ENCODE measurements around the gene TMEM119.

TMEM119 gene

DNA sequence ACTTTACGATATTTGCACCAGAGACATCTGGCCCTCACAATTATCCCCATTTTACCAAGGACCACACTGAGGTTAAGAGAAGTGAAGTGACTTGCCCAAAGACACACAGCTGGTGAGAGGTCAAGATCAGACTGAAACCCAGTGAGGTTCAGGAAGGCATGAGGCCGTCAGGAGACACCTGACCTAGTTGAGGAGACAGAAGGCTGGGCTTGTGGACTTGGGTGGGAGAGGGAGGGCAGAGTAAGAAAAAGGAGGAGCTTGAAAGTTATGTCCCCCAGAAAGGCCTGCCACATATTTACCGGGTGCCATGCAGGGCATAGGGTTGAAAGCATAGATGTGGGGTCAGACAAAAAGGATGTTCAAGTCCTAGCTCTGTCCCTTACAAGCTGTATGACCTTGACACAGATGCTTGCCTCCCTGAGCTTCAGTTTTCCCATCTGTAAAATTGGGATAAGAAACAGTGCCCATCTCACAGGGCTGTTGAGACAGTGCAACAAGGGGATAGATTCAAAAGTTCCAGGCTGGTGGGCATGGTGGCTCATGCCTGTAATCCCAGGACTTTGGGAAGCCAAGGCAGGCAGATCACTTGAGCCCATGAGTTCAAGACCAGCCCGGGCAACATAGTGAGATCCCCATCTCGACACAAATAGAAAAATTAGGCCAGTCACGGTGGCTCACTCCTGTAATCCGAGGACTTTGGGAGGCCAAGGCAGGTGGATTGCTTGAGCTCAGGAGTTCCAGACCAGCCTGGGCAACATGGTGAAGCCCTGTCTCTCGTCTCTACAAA lies 29.4 kb upstream of the TMEM119 start:
- DNase-seq (ENCODE audit: low spot score): no peak
- no peak overlapping the region for H4K91ac ChIP-seq (ENCODE audit: low read depth, low read length, poor library complexity)

DNA sequence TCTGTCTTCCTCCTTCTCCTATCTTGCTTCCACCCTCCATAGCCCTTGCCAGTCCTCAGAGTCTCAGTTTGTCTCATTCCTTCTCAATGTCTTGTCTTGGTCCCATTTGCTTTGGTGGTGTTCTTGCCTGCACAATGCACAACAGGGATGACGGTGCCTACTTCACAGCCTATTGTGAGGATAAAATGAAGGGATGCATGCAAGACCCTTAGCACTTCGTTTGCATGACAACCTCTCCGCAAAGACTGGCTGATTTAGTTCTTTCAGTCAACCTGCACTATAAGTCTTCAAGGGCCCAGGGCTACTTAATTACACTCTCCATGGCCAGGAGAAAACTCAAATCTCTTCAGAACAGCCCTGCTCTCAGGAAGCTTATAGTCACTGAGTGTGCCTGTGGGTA lies 27.3 kb upstream of the TMEM119 start:
- Histone ChIP-seq H2AFZ (ENCODE audit: low read length) (no peak overlapping the region), H2BK5ac (ENCODE audit: low read length) (no peak overlapping the region), H2BK12ac (ENCODE audit: low read length) (no peak overlapping the region), H2AK5ac (ENCODE audit: low read depth, low read length) (no peak overlapping the region), H3K4me2 (ENCODE audit: insufficient read depth, low read length, poor library complexity, severe bottlenecking) (no peak overlapping the region), H3K27ac (replicated peaks; ENCODE audit: low read length) (no peak overlapping the region), H3K14ac (ENCODE audit: low read length) (no peak overlapping the region), H3K4me1 (ENCODE audit: control insufficient read depth in 2 of 2, insufficient read depth in 1 of 2, low read depth in 1 of 2, low read length in 2 of 2) (peaks cover 17 to 36% of the 10 kb centered on the region in 2 donors), H3K4me3 (ENCODE audit: low read length in 2 of 2) (no peak overlapping the region), H3K4ac (ENCODE audit: low read length) (no peak overlapping the region), H2BK120ac (ENCODE audit: low read depth, low read length) (no peak overlapping the region), H3K9me3 (replicated peaks in 1 of 2; ENCODE audit: control insufficient read depth in 2 of 2, insufficient read depth in 1 of 2, low read depth in 1 of 2, low read length in 2 of 2) (no peaks in the 10 kb centered on the region), H3K27me3 (ENCODE audit: control insufficient read depth in 3 of 3, insufficient read depth in 3 of 3, low read depth in 1 of 3, low read length in 3 of 3) (no peaks in the 10 kb centered on the region), H4K91ac (ENCODE audit: low read depth, low read length, poor library complexity) (no peak overlapping the region), H3K9ac (ENCODE audit: low read depth, low read length, poor library complexity) (no peak overlapping the region), H4K8ac (ENCODE audit: low read depth, low read length) (no peak overlapping the region), H3K36me3 (replicated peaks in 1 of 2; ENCODE audit: control insufficient read depth in 2 of 2, insufficient read depth in 2 of 2, low read length in 2 of 2) (no peaks in the 10 kb centered on the region), H3K23ac (ENCODE audit: low read depth, low read length, poor library complexity) (no peak overlapping the region), H3K79me1 (ENCODE audit: low read depth, low read length) (no peaks in the 10 kb centered on the region), H2BK15ac (ENCODE audit: low read length) (no peak overlapping the region), H3K18ac (ENCODE audit: low read length) (no peak overlapping the region)
- no CpG with 5 or more reads among the region's 3 CpGs for WGBS, 2 donors (ENCODE audit: extremely low coverage in 2 of 2, insufficient read length in 2 of 2, insufficient replicate concordance in 1 of 2)
- no peak for DNase-seq (ENCODE audit: low spot score)

More for the DNA sequence above, 29.4 kb upstream of the TMEM119 start:
- H4K8ac ChIP-seq (ENCODE audit: low read depth, low read length): no peak overlapping the region
- no peak overlapping the region for H3K27ac ChIP-seq (replicated peaks; ENCODE audit: low read length)
- H3K9me3 ChIP-seq (replicated peaks in 1 of 2; ENCODE audit: control insufficient read depth in 2 of 2, insufficient read depth in 1 of 2, low read depth in 1 of 2, low read length in 2 of 2): no peaks in the 10 kb centered on the region
- H2AK5ac ChIP-seq (ENCODE audit: low read depth, low read length): no peak overlapping the region
- no peak overlapping the region for H3K4ac ChIP-seq (ENCODE audit: low read length)
- no peak overlapping the region for H3K9ac ChIP-seq (ENCODE audit: low read depth, low read length, poor library complexity)
- H3K4me2 ChIP-seq (ENCODE audit: insufficient read depth, low read length, poor library complexity, severe bottlenecking): no peak overlapping the region
- H2BK5ac ChIP-seq (ENCODE audit: low read length): no peak overlapping the region
- peaks cover 16 to 35% of the 10 kb centered on the region in 2 donors for H3K4me1 ChIP-seq (ENCODE audit: control insufficient read depth in 2 of 2, insufficient read depth in 1 of 2, low read depth in 1 of 2, low read length in 2 of 2)
- no peak overlapping the region for H2BK15ac ChIP-seq (ENCODE audit: low read length)
- H3K36me3 ChIP-seq (replicated peaks in 1 of 2; ENCODE audit: control insufficient read depth in 2 of 2, insufficient read depth in 2 of 2, low read length in 2 of 2): no peaks in the 10 kb centered on the region
- WGBS, 2 donors (ENCODE audit: extremely low coverage in 2 of 2, insufficient read length in 2 of 2, insufficient replicate concordance in 1 of 2): no CpG with 5 or more reads among the region's 8 CpGs
- no peak overlapping the region for H3K18ac ChIP-seq (ENCODE audit: low read length)
- H2AFZ ChIP-seq (ENCODE audit: low read length): no peak overlapping the region
- H2BK12ac ChIP-seq (ENCODE audit: low read length): no peak overlapping the region
- H3K23ac ChIP-seq (ENCODE audit: low read depth, low read length, poor library complexity): no peak overlapping the region
- no peak overlapping the region for H3K4me3 ChIP-seq (ENCODE audit: low read length in 2 of 2)
- H3K79me1 ChIP-seq (ENCODE audit: low read depth, low read length): no peaks in the 10 kb centered on the region
- H3K14ac ChIP-seq (ENCODE audit: low read length): no peak overlapping the region
- no peak overlapping the region for H2BK120ac ChIP-seq (ENCODE audit: low read depth, low read length)
- H3K27me3 ChIP-seq (ENCODE audit: control insufficient read depth in 3 of 3, insufficient read depth in 3 of 3, low read depth in 1 of 3, low read length in 3 of 3): no peaks in the 10 kb centered on the region

DNA sequence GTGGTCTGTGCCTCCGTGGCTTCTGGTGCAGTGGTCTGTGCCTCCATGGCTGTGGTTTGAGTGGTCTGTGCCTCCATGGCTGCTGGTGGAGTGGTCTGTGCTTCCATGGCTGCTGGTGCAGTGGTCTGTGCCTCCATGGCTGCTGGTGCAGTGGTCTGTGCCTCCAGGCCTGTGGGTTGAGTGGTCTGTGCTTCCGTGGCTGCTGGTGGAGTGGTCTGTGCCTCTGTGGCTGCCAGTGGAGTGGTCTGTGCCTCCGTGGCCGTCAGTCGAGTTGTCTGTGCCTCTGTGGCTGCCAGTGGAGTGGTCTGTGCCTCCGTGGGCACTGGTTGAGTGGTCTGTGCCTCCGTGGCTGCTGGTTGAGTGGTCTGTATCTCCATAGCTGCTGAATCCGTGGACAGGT lies 25.7 kb upstream of the TMEM119 start:
- H3K4me3 ChIP-seq (ENCODE audit: low read length in 2 of 2): no peak overlapping the region

DNA sequence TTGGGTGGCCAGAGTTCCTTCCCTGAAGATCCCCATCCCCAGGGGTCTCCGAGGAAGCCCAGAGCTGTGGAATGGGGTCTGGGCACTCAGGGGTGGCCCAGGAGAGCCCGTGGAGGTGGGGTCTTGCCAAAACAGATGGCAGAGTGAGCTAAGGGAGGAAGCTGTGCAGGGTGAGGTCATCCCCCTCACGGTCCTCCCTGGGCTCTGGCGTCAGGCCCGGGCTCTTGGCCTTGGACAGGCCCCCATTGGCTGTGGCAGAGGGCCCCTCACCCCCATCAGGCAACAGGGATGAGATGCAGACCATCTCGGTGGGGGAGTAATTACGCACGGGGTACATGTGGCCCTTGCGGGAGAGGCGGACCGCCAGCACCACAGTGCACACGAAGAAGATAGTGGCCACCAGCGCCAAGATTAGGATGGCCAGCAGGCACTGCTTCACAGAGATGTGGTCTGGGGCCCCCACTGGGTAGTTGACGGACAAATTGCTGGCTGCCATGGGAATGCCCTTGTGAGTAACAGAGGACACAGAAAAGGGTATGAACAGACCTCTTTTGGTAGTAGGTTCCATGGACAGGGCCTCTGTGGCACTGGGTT lies 25.1 kb upstream of the TMEM119 start:
- Histone ChIP-seq H2BK120ac (ENCODE audit: low read depth, low read length) (peak overlapping the region; percentile 0), H4K91ac (ENCODE audit: low read depth, low read length, poor library complexity) (peak overlapping the region; percentile 30), H3K4ac (ENCODE audit: low read length) (no peak overlapping the region), H3K27me3 (ENCODE audit: control insufficient read depth in 3 of 3, insufficient read depth in 3 of 3, low read depth in 1 of 3, low read length in 3 of 3) (no peaks in the 10 kb centered on the region), H2BK5ac (ENCODE audit: low read length) (no peak overlapping the region), H3K27ac (replicated peaks; ENCODE audit: low read length) (no peak overlapping the region), H4K8ac (ENCODE audit: low read depth, low read length) (no peak overlapping the region), H3K36me3 (replicated peaks in 1 of 2; ENCODE audit: control insufficient read depth in 2 of 2, insufficient read depth in 2 of 2, low read length in 2 of 2) (no peaks in the 10 kb centered on the region), H2AK5ac (ENCODE audit: low read depth, low read length) (peak overlapping the region; percentile 35), H2AFZ (ENCODE audit: low read length) (peak overlapping the region; percentile 90), H3K14ac (ENCODE audit: low read length) (no peak overlapping the region), H3K9ac (ENCODE audit: low read depth, low read length, poor library complexity) (no peak overlapping the region), H2BK15ac (ENCODE audit: low read length) (peak overlapping the region; percentile 71), H3K4me2 (ENCODE audit: insufficient read depth, low read length, poor library complexity, severe bottlenecking) (no peak overlapping the region), H3K23ac (ENCODE audit: low read depth, low read length, poor library complexity) (no peak overlapping the region), H3K9me3 (replicated peaks in 1 of 2; ENCODE audit: control insufficient read depth in 2 of 2, insufficient read depth in 1 of 2, low read depth in 1 of 2, low read length in 2 of 2) (no peaks in the 10 kb centered on the region), H3K18ac (ENCODE audit: low read length) (peak overlapping the region; percentile 39), H3K4me1 (ENCODE audit: control insufficient read depth in 2 of 2, insufficient read depth in 1 of 2, low read depth in 1 of 2, low read length in 2 of 2) (peaks cover 7 to 23% of the 10 kb centered on the region in 2 donors), H3K4me3 (ENCODE audit: low read length in 2 of 2) (no peak overlapping the region), H3K79me1 (ENCODE audit: low read depth, low read length) (no peaks in the 10 kb centered on the region), H2BK12ac (ENCODE audit: low read length) (peak overlapping the region; percentile 18)
- WGBS, 2 donors (ENCODE audit: extremely low coverage in 2 of 2, insufficient read length in 2 of 2, insufficient replicate concordance in 1 of 2): no CpG with 5 or more reads among the region's 14 CpGs
- DNase-seq (ENCODE audit: low spot score): no peak

More for the DNA sequence above, 25.7 kb upstream of the TMEM119 start:
- H3K9me3 ChIP-seq (replicated peaks in 1 of 2; ENCODE audit: control insufficient read depth in 2 of 2, insufficient read depth in 1 of 2, low read depth in 1 of 2, low read length in 2 of 2): no peaks in the 10 kb centered on the region
- peak overlapping the region; percentile 18 for H2BK12ac ChIP-seq (ENCODE audit: low read length)
- no peak overlapping the region for H2BK5ac ChIP-seq (ENCODE audit: low read length)
- peaks cover 10 to 25% of the 10 kb centered on the region in 2 donors for H3K4me1 ChIP-seq (ENCODE audit: control insufficient read depth in 2 of 2, insufficient read depth in 1 of 2, low read depth in 1 of 2, low read length in 2 of 2)
- H3K18ac ChIP-seq (ENCODE audit: low read length): peak overlapping the region; percentile 30
- H3K79me1 ChIP-seq (ENCODE audit: low read depth, low read length): no peaks in the 10 kb centered on the region
- peak overlapping the region; percentile 30 for H4K91ac ChIP-seq (ENCODE audit: low read depth, low read length, poor library complexity)
- DNase-seq (ENCODE audit: low spot score): no peak
- no peak overlapping the region for H3K4ac ChIP-seq (ENCODE audit: low read length)
- no peak overlapping the region for H3K14ac ChIP-seq (ENCODE audit: low read length)
- H2AFZ ChIP-seq (ENCODE audit: low read length): no peak overlapping the region
- H2AK5ac ChIP-seq (ENCODE audit: low read depth, low read length): peak overlapping the region; percentile 35
- H3K27ac ChIP-seq (replicated peaks; ENCODE audit: low read length): peak overlapping the region; percentile 21
- peak overlapping the region; percentile 26 for H3K9ac ChIP-seq (ENCODE audit: low read depth, low read length, poor library complexity)
- H2BK120ac ChIP-seq (ENCODE audit: low read depth, low read length): peak overlapping the region; percentile 22
- peak overlapping the region; percentile 71 for H2BK15ac ChIP-seq (ENCODE audit: low read length)
- H3K27me3 ChIP-seq (ENCODE audit: control insufficient read depth in 3 of 3, insufficient read depth in 3 of 3, low read depth in 1 of 3, low read length in 3 of 3): no peaks in the 10 kb centered on the region
- no peaks in the 10 kb centered on the region for H3K36me3 ChIP-seq (replicated peaks in 1 of 2; ENCODE audit: control insufficient read depth in 2 of 2, insufficient read depth in 2 of 2, low read length in 2 of 2)
- no CpG with 5 or more reads among the region's 8 CpGs for WGBS, 2 donors (ENCODE audit: extremely low coverage in 2 of 2, insufficient read length in 2 of 2, insufficient replicate concordance in 1 of 2)
- peak overlapping the region; percentile 16 for H3K23ac ChIP-seq (ENCODE audit: low read depth, low read length, poor library complexity)
- H3K4me2 ChIP-seq (ENCODE audit: insufficient read depth, low read length, poor library complexity, severe bottlenecking): no peak overlapping the region
- H4K8ac ChIP-seq (ENCODE audit: low read depth, low read length): no peak overlapping the region
